ENCODE data around the gene SEMA5A.

DNA sequence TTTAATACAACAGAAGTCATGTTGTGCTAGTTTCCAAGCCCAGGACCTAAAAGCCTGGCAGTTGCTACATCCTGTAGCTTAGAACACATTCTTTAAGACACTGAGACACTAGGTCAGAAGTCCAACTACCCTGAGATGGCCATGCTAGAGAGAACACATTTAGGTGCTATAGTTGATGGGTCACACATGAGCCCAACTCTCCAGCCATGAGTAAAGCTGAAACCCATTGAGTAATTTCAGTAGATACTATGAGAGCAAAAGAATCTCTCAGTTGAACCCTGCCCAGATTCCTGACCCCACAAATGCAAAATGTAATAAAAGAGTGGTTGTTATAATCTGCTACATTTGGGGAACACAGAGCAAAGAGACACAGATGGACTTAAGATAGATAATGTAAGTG is 164.4 kb downstream of the SEMA5A start:
- TF ChIP-seq, protein P1, sequence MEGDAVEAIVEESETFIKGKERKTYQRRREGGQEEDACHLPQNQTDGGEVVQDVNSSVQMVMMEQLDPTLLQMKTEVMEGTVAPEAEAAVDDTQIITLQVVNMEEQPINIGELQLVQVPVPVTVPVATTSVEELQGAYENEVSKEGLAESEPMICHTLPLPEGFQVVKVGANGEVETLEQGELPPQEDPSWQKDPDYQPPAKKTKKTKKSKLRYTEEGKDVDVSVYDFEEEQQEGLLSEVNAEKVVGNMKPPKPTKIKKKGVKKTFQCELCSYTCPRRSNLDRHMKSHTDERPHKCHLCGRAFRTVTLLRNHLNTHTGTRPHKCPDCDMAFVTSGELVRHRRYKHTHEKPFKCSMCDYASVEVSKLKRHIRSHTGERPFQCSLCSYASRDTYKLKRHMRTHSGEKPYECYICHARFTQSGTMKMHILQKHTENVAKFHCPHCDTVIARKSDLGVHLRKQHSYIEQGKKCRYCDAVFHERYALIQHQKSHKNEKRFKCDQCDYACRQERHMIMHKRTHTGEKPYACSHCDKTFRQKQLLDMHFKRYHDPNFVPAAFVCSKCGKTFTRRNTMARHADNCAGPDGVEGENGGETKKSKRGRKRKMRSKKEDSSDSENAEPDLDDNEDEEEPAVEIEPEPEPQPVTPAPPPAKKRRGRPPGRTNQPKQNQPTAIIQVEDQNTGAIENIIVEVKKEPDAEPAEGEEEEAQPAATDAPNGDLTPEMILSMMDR (IDR thresholded peaks at IDR 0.05): no peak
- no peak for TF ChIP-seq POLR2A (IDR thresholded peaks at IDR 0.05)

Data from uterus (tissue), 2 donors.